CD8-positive, alpha-beta memory T cell (primary cell): ENCODE data around the gene KNDC1. TPM values are rescaled to one million over a fixed set of nuclear protein-coding genes. Genes with fewer than 3 reads are reported as not detected.

Experiments
- CTCF ChIA-PET: fragments of 350-600 bp; sonication (Branson Sonifier 250); formaldehyde crosslinking; loops from one replicate; lab custom pipeline; 2021; ENCODE audit warnings: antibody characterized with exemption; lab: Charles Lee
- POLR2A ChIA-PET: fragments of 350-600 bp; sonication (Branson Sonifier 250); formaldehyde crosslinking; loops from one replicate; lab custom pipeline; 2021; ENCODE audit warnings: antibody characterized with exemption; lab: Charles Lee
- DNase-seq, 5 donors: peaks; one replicate each; pipeline versions ENCODE4 v3.0.0 to v3.0.0-alpha.2; 2020 to 2022; ENCODE audit warnings: mixed read lengths in 1 of 5
- H3K27ac ChIP-seq: one replicate; pipeline ENCODE4 v1.7.0; 2013; ENCODE audit warnings: low read depth, mild to moderate bottlenecking, low read length, moderate library complexity
- H3K27me3 ChIP-seq: 2 replicates; pipeline ENCODE4 v1.7.0; 2013; ENCODE audit warnings: low read length, mild to moderate bottlenecking; ENCODE audit not compliant: insufficient read depth, poor library complexity, severe bottlenecking
- H3K36me3 ChIP-seq: 2 replicates; pipeline ENCODE4 v1.7.0; 2013; ENCODE audit warnings: mild to moderate bottlenecking, low read length, moderate library complexity; ENCODE audit not compliant: insufficient read depth
- H3K4me1 ChIP-seq: 2 replicates; pipeline ENCODE4 v1.7.0; 2013; ENCODE audit warnings: mild to moderate bottlenecking, low read length, moderate library complexity; ENCODE audit not compliant: insufficient read depth
- H3K4me3 ChIP-seq: 2 replicates; pipeline ENCODE4 v1.7.0; 2013; ENCODE audit warnings: mild to moderate bottlenecking, low read length
- H3K9me3 ChIP-seq: 2 replicates; pipeline ENCODE4 v1.7.0; 2013; ENCODE audit warnings: mild to moderate bottlenecking, low read length
- H3K27ac Mint-ChIP-seq, 8 donors: one replicate each; pipeline ENCODE4 v1.8.0; 2020 to 2021; ENCODE audit warnings: mixed read lengths in 8 of 8, mild to moderate bottlenecking in 6 of 8, inconsistent platforms in 3 of 8, moderate library complexity in 3 of 8
- H3K27me3 Mint-ChIP-seq, 2 donors: one replicate each; pipeline ENCODE4 v1.8.0; 2020 to 2021; ENCODE audit warnings: mixed read lengths in 2 of 2, mild to moderate bottlenecking in 1 of 2, moderate library complexity in 1 of 2
- H3K36me3 Mint-ChIP-seq, 3 donors: one replicate each; pipeline ENCODE4 v1.8.0; 2020 to 2021; ENCODE audit warnings: mixed read lengths in 3 of 3, inconsistent platforms in 1 of 3, mild to moderate bottlenecking in 1 of 3
- H3K4me1 Mint-ChIP-seq, 3 donors: one replicate each; pipeline ENCODE4 v1.8.0; 2020 to 2021; ENCODE audit warnings: mixed read lengths in 3 of 3, inconsistent platforms in 1 of 3, mild to moderate bottlenecking in 1 of 3
- H3K4me3 Mint-ChIP-seq, 7 donors: one replicate each; pipeline ENCODE4 v1.8.0; 2020 to 2021; ENCODE audit warnings: mixed read lengths in 7 of 7, mild to moderate bottlenecking in 6 of 7, moderate library complexity in 4 of 7, inconsistent platforms in 2 of 7
- H3K9me3 Mint-ChIP-seq, 5 donors: one replicate each; pipeline ENCODE4 v1.8.0; 2020 to 2022; ENCODE audit warnings: mixed read lengths in 5 of 5, mild to moderate bottlenecking in 3 of 5, moderate library complexity in 2 of 5, inconsistent platforms in 1 of 5
- polyA plus RNA-seq: library from polyadenylated mRNA; unstranded; fragments of 300-500 nt; fragmentation: Illumina TruSeq; gene quantifications from one replicate; pipeline ENCODE4 v1.2.3, GENCODE V29; 2021
- total RNA-seq, 2 experiments: library from RNA; stranded (reverse); gene quantifications; one replicate each; pipeline ENCODE4 v1.2.3, GENCODE V29; 2021

The KNDC1 gene
- total and polyA plus RNA-seq, 3 experiments from 2014 or later = 0.05 TPM; not detected in 2

GRCh38 chr10:133129071-133129858 is 30.8 kb upstream of the KNDC1 start:
- no peak overlapping the region for H3K27ac ChIP-seq
- Mint-ChIP-seq H3K36me3 (no peaks in the 10 kb centered on the region), H3K4me1 (peaks cover 2 to 5% (median 4%) of the 10 kb centered on the region in 3 donors), H3K4me3 (no peak overlapping the region), H3K27me3 (peaks cover 5% of the 10 kb centered on the region in 2 donors), H3K9me3 (no peaks in the 10 kb centered on the region), H3K27ac (no peak overlapping the region)
- DNase-seq = no peak
- H3K9me3 ChIP-seq = no peaks in the 10 kb centered on the region
- H3K36me3 ChIP-seq = no peaks in the 10 kb centered on the region
- H3K27me3 ChIP-seq = no peaks in the 10 kb centered on the region
- H3K4me1 ChIP-seq = no peaks in the 10 kb centered on the region
- CTCF ChIA-PET = no interaction called here
- no peak overlapping the region for H3K4me3 ChIP-seq
- POLR2A ChIA-PET = no interaction called here

- no peak for DNase-seq
- ChIA-PET CTCF (no interaction called here), POLR2A (no interaction called here)
- no peaks in the 10 kb centered on the region for H3K36me3 ChIP-seq
- H3K4me1 ChIP-seq = no peaks in the 10 kb centered on the region
- Mint-ChIP-seq H3K36me3 (no peaks in the 10 kb centered on the region), H3K4me1 (peaks cover under 1 to 2% (median 2%) of the 10 kb centered on the region in 3 donors), H3K9me3 (no peaks in the 10 kb centered on the region), H3K27ac (no peak overlapping the region), H3K4me3 (no peak overlapping the region), H3K27me3 (peaks cover 2 to 5% of the 10 kb centered on the region in 2 donors)
- H3K27ac ChIP-seq = no peak overlapping the region
- H3K4me3 ChIP-seq = no peak overlapping the region
- H3K9me3 ChIP-seq = no peaks in the 10 kb centered on the region
- H3K27me3 ChIP-seq = no peaks in the 10 kb centered on the region
Observed at GRCh38 chr10:133129859-133130495, 30.0 kb upstream of the KNDC1 start.

GRCh38 chr10:133130602-133131001 is 29.4 kb upstream of the KNDC1 start:
- Histone ChIP-seq H3K36me3 (no peaks in the 10 kb centered on the region), H3K27ac (no peak overlapping the region), H3K4me1 (no peaks in the 10 kb centered on the region), H3K27me3 (no peaks in the 10 kb centered on the region), H3K9me3 (no peaks in the 10 kb centered on the region), H3K4me3 (no peak overlapping the region)
- Mint-ChIP-seq H3K27me3 (peaks cover 0 to 2% of the 10 kb centered on the region in 2 donors), H3K4me3 (no peak overlapping the region), H3K9me3 (no peaks in the 10 kb centered on the region), H3K27ac (no peak overlapping the region), H3K36me3 (no peaks in the 10 kb centered on the region), H3K4me1 (no peaks in the 10 kb centered on the region)
- no peak for DNase-seq
- POLR2A ChIA-PET = no interaction called here
- CTCF ChIA-PET = no interaction called here

GRCh38 chr10:133131053-133131452 is 29.0 kb upstream of the KNDC1 start:
- no peaks in the 10 kb centered on the region for H3K36me3 ChIP-seq
- CTCF ChIA-PET = no interaction called here
- no peak for DNase-seq

GRCh38 chr10:133131734-133132472 is 28.1 kb upstream of the KNDC1 start:
- Mint-ChIP-seq H3K27ac (peak overlapping the region in 1 of 8 donors; percentile 64), H3K4me1 (no peaks in the 10 kb centered on the region), H3K36me3 (no peaks in the 10 kb centered on the region), H3K27me3 (no peaks in the 10 kb centered on the region), H3K9me3 (no peaks in the 10 kb centered on the region), H3K4me3 (no peak overlapping the region)
- ChIA-PET CTCF (no interaction called here), POLR2A (no interaction called here)
- H3K4me1 ChIP-seq = no peaks in the 10 kb centered on the region
- no peak for DNase-seq
- no peak overlapping the region for H3K27ac ChIP-seq
- H3K9me3 ChIP-seq = no peaks in the 10 kb centered on the region
- H3K4me3 ChIP-seq = no peak overlapping the region
- no peaks in the 10 kb centered on the region for H3K27me3 ChIP-seq
- H3K36me3 ChIP-seq = no peaks in the 10 kb centered on the region

More at GRCh38 chr10:133131053-133131452, 29.0 kb upstream of the KNDC1 start:
- Mint-ChIP-seq H3K27me3 (no peaks in the 10 kb centered on the region), H3K4me3 (no peak overlapping the region), H3K36me3 (no peaks in the 10 kb centered on the region), H3K9me3 (no peaks in the 10 kb centered on the region), H3K4me1 (no peaks in the 10 kb centered on the region), H3K27ac (no peak overlapping the region)
- Histone ChIP-seq H3K27me3 (no peaks in the 10 kb centered on the region), H3K4me1 (no peaks in the 10 kb centered on the region), H3K4me3 (no peak overlapping the region), H3K27ac (no peak overlapping the region), H3K9me3 (no peaks in the 10 kb centered on the region)
- POLR2A ChIA-PET = no interaction called here

GRCh38 chr10:133132473-133133291 is 27.3 kb upstream of the KNDC1 start:
- Mint-ChIP-seq H3K9me3 (no peaks in the 10 kb centered on the region), H3K27me3 (no peaks in the 10 kb centered on the region), H3K4me1 (no peaks in the 10 kb centered on the region), H3K27ac (no peak overlapping the region), H3K4me3 (no peak overlapping the region), H3K36me3 (no peaks in the 10 kb centered on the region)
- ChIA-PET POLR2A (no interaction called here), CTCF (no interaction called here)
- H3K27ac ChIP-seq = no peak overlapping the region
- H3K36me3 ChIP-seq = no peaks in the 10 kb centered on the region
- no peaks in the 10 kb centered on the region for H3K4me1 ChIP-seq
- H3K27me3 ChIP-seq = no peaks in the 10 kb centered on the region
- no peak overlapping the region for H3K4me3 ChIP-seq
- no peak for DNase-seq
- no peaks in the 10 kb centered on the region for H3K9me3 ChIP-seq

- no peak overlapping the region for H3K4me3 ChIP-seq
- no peaks in the 10 kb centered on the region for H3K4me1 ChIP-seq
- no peak for DNase-seq
- ChIA-PET POLR2A (no interaction called here), CTCF (no interaction called here)
- no peak overlapping the region for H3K4me3 Mint-ChIP-seq
- no peaks in the 10 kb centered on the region for H3K27me3 ChIP-seq
- no peaks in the 10 kb centered on the region for H3K9me3 ChIP-seq
- no peaks in the 10 kb centered on the region for H3K36me3 ChIP-seq
- no peak overlapping the region for H3K27ac Mint-ChIP-seq
- H3K27me3 Mint-ChIP-seq = no peaks in the 10 kb centered on the region
- H3K36me3 Mint-ChIP-seq = no peaks in the 10 kb centered on the region
- H3K9me3 Mint-ChIP-seq = no peaks in the 10 kb centered on the region
- H3K4me1 Mint-ChIP-seq = no peaks in the 10 kb centered on the region
- H3K27ac ChIP-seq = no peak overlapping the region
Observed at GRCh38 chr10:133133471-133134231, 26.4 kb upstream of the KNDC1 start.
